K562 (cell line): ENCODE measurements around the gene TEX38. TPM values are rescaled to one million over a fixed set of nuclear protein-coding genes. Genes with fewer than 3 reads are reported as not detected.

ENCODE experiments used
- ATAC-seq: fragments of 200-7000 bp; cut with Tn5 transposase; 3 replicates; pipeline ENCODE4 v1.9.1; 2020; ENCODE audit warnings: moderate library complexity
- BruUV-seq: library from RNA; stranded (reverse); fragments of 400-500 nt; replicated peaks from 2 replicates; lab custom pipeline; 2021; lab: Mats Ljungman, UMichigan
- CTCF ChIA-PET: fragments of 300-600 bp; formaldehyde crosslinking; extraction: SDS; loops from one replicate; lab custom pipeline; 2021; ENCODE audit warnings: low intra/inter-chr PET ratio; lab: Yijun Ruan, JAX
- POLR2A ChIA-PET: fragments of 300-600, 350-650 bp; sonication (Branson Sonifier 250); formaldehyde crosslinking; extraction: SDS; loops from one replicate; lab custom pipeline; 2021; ENCODE audit warnings: antibody characterized with exemption, inconsistent platforms; lab: Yijun Ruan, JAX
- DNase-seq, 4 experiments: peaks; one replicate each; pipeline versions ENCODE4 v3.0.0 to v3.0.0-alpha.2; 2011 to 2018; ENCODE audit warnings: low spot score in 3 of 4, mixed read lengths in 3 of 4; ENCODE audit errors: extremely low read depth in 1 of 4
- FAIRE-seq: peaks from 2 replicates; lab custom pipeline; 2011; peaks lifted over from hg19 to GRCh38; lab: Jason Lieb, UNC
- H2AFZ ChIP-seq: 2 replicates; pipeline ENCODE4 v1.6.0; 2011; ENCODE audit warnings: low read depth, low read length, control low read depth, inconsistent platforms
- H3K27ac ChIP-seq: fragments of 200-600 bp; 3 replicates; pipeline ENCODE4 v1.8.0; 2011; ENCODE audit warnings: low read depth, mild to moderate bottlenecking, control low read depth, inconsistent platforms, low read length, moderate library complexity, mixed read lengths; ENCODE audit errors: extremely low read depth
- H3K27me3 ChIP-seq, 2 experiments: fragments of 300-600 bp in 1 of 2; 2 replicates in 1 of 2; 3 replicates in 1 of 2; pipeline versions ENCODE4 v1.6.0 to v1.8.0; 2011; ENCODE audit warnings: inconsistent platforms in 2 of 2, low read length in 2 of 2, mild to moderate bottlenecking in 1 of 2, mixed read lengths in 1 of 2, moderate library complexity in 1 of 2; ENCODE audit not compliant: control insufficient read depth in 2 of 2, insufficient read depth in 2 of 2
- H3K36me3 ChIP-seq: fragments of 300-600 bp; 3 replicates; pipeline ENCODE4 v1.8.0; 2011; ENCODE audit warnings: mild to moderate bottlenecking, low read length, inconsistent platforms; ENCODE audit not compliant: control insufficient read depth, insufficient read depth
- H3K4me1 ChIP-seq, 2 experiments: fragments of 200-600 bp in 1 of 2; replicated peaks in 1 of 2; 2 replicates in 1 of 2; 3 replicates in 1 of 2; pipeline versions ENCODE4 v1.5.1 to v1.8.0; 2011; ENCODE audit warnings: inconsistent platforms in 2 of 2, low read length in 2 of 2, mild to moderate bottlenecking in 1 of 2, mixed read lengths in 1 of 2, moderate library complexity in 1 of 2; ENCODE audit not compliant: control insufficient read depth in 2 of 2, insufficient read depth in 2 of 2
- H3K4me2 ChIP-seq: 2 replicates; pipeline ENCODE4 v1.6.1; 2011; ENCODE audit warnings: low read length, control low read depth, inconsistent platforms, mixed read lengths; ENCODE audit not compliant: insufficient read depth
- H3K4me3 ChIP-seq: fragments of 200-600 bp; sonication (generic), shearing (Covaris generic); 2 replicates; pipeline ENCODE4 v1.5.1; 2016; ENCODE audit warnings: control low read depth, inconsistent platforms
- H3K79me2 ChIP-seq: fragments of 200-600 bp; 3 replicates; pipeline ENCODE4 v1.8.0; 2011; ENCODE audit warnings: low read length, inconsistent platforms; ENCODE audit not compliant: control insufficient read depth, insufficient read depth
- H3K9ac ChIP-seq, 2 experiments: 2 replicates each; pipeline versions ENCODE4 v1.6.0 to v1.6.1; 2011; ENCODE audit warnings: low read depth in 2 of 2, low read length in 2 of 2, control low read depth in 1 of 2, inconsistent platforms in 1 of 2, mild to moderate bottlenecking in 1 of 2, mixed read lengths in 1 of 2; ENCODE audit not compliant: insufficient read depth in 1 of 2
- H3K9me1 ChIP-seq: one replicate; pipeline ENCODE4 v1.6.0; 2011; ENCODE audit warnings: inconsistent platforms, mild to moderate bottlenecking, low read length, moderate library complexity; ENCODE audit not compliant: control insufficient read depth, insufficient read depth
- H3K9me3 ChIP-seq: replicated peaks from 2 replicates; pipeline ENCODE4 v1.5.1; 2011; ENCODE audit warnings: low read depth, low read length, inconsistent platforms; ENCODE audit not compliant: control insufficient read depth, insufficient read depth
- H4K20me1 ChIP-seq: replicated peaks from 2 replicates; pipeline ENCODE4 v1.6.1; 2011; ENCODE audit warnings: low read length, inconsistent platforms, mixed read lengths; ENCODE audit not compliant: control insufficient read depth, insufficient read depth
- ARID1B ChIP-seq: fragments of 450-650 bp; IDR thresholded peaks from 2 replicates; pipeline ENCODE4 v1.6.1; 2016; ENCODE audit warnings: antibody characterized with exemption, mild to moderate bottlenecking, inconsistent platforms
- CBFA2T2 ChIP-seq: fragments of 450-650 bp; conservative IDR thresholded peaks from 2 replicates; pipeline ENCODE4 v1.6.1; 2017; ENCODE audit warnings: mild to moderate bottlenecking
- CBFA2T3 ChIP-seq: fragments of 450-650 bp; IDR thresholded peaks from 2 replicates; pipeline ENCODE4 v1.6.1; 2017
- CREB1 ChIP-seq, 2 experiments: sonication (generic) in 1 of 2; formaldehyde crosslinking in 1 of 2; IDR thresholded peaks; 2 replicates each; pipeline versions ENCODE4 v1.6.1 to v1.8.0; 2012 to 2022; ENCODE audit warnings: inconsistent platforms in 1 of 2, mild to moderate bottlenecking in 1 of 2, missing genetic modification reagents in 1 of 2, moderate library complexity in 1 of 2
- E2F3 ChIP-seq: fragments of 250-450 bp; sonication (Bioruptor Pico); IDR thresholded peaks from 2 replicates; pipeline ENCODE4 v1.4.0; 2020; ENCODE audit warnings: mild to moderate bottlenecking
- GATA2 ChIP-seq: sonication (generic); formaldehyde crosslinking; IDR thresholded peaks from 2 replicates; pipeline ENCODE4 v1.4.0; 2020; ENCODE audit warnings: mild to moderate bottlenecking, missing genetic modification reagents
- GTF2A2 ChIP-seq: IDR thresholded peaks from 2 replicates; pipeline ENCODE4 v1.6.1; 2016; ENCODE audit warnings: mild to moderate bottlenecking, missing genetic modification characterization, missing compliant biosample characterization
- NFIC ChIP-seq: fragments of 450-650 bp; IDR thresholded peaks from 2 replicates; pipeline ENCODE4 v1.6.1; 2017; ENCODE audit warnings: mild to moderate bottlenecking, inconsistent platforms
- NFXL1 ChIP-seq: fragments of 450-650 bp; formaldehyde crosslinking; IDR thresholded peaks from 2 replicates; pipeline ENCODE4 v1.4.0; 2021; ENCODE audit warnings: mild to moderate bottlenecking
- PRMT5 ChIP-seq: sonication (generic); formaldehyde crosslinking; IDR thresholded peaks from 2 replicates; pipeline ENCODE4 v1.5.0; 2020; ENCODE audit warnings: missing genetic modification reagents
- RAD21 ChIP-seq, 2 experiments: fragments of 250-450 bp in 1 of 2; fragments of 450-650 bp in 1 of 2; sonication (Bioruptor Pico) in 1 of 2; formaldehyde crosslinking in 1 of 2; IDR thresholded peaks in 1 of 2; conservative IDR thresholded peaks in 1 of 2; 2 replicates each; pipeline versions ENCODE4 v1.4.0 to v1.8.0; 2020 to 2022; ENCODE audit warnings: mild to moderate bottlenecking in 2 of 2, moderate library complexity in 1 of 2
- SMARCC2 ChIP-seq: fragments of 450-650 bp; IDR thresholded peaks from 2 replicates; pipeline ENCODE4 v1.6.1; 2017; ENCODE audit warnings: antibody characterized with exemption, moderate library complexity, mild to moderate bottlenecking, low read depth
- TAF15 ChIP-seq: fragments of 200-400 bp; formaldehyde crosslinking; IDR thresholded peaks from 2 replicates; pipeline ENCODE4 v1.6.1; 2017; ENCODE audit warnings: mild to moderate bottlenecking, low read depth, low read length, moderate library complexity
- TAF9B ChIP-seq: fragments of 450-650 bp; IDR thresholded peaks from 2 replicates; pipeline ENCODE4 v1.6.1; 2018; ENCODE audit warnings: mild to moderate bottlenecking; ENCODE audit not compliant: partially characterized antibody
- TCF3 ChIP-seq: sonication (generic); formaldehyde crosslinking; IDR thresholded peaks from 2 replicates; pipeline ENCODE4 v1.4.0; 2020; ENCODE audit warnings: mild to moderate bottlenecking, missing genetic modification reagents
- ZNF134 ChIP-seq: fragments of 250-450 bp; sonication (Bioruptor Pico); conservative IDR thresholded peaks from 2 replicates; pipeline ENCODE4 v1.4.0; 2020
- ZNF639 ChIP-seq, 2 experiments: fragments of 200-800 bp in 1 of 2; sonication (Bioruptor generic) in 1 of 2; sonication (generic) in 1 of 2; formaldehyde crosslinking in 1 of 2; IDR thresholded peaks in 1 of 2; conservative IDR thresholded peaks in 1 of 2; 2 replicates each; pipeline versions ENCODE4 v1.5.0 to v1.6.1; 2016 to 2020; ENCODE audit warnings: missing compliant biosample characterization in 1 of 2, missing genetic modification characterization in 1 of 2, missing genetic modification reagents in 1 of 2
- WGBS: fragments of 100-300 bp; shearing (Covaris generic); methylation state at CpG from one replicate; pipeline ENCODE4 v1.1.6; 2016; ENCODE audit warnings: low coverage, mixed read lengths; ENCODE audit not compliant: insufficient coverage; ENCODE audit errors: missing lambda C conversion rate; 5-methylcytosine and 5-hydroxymethylcytosine counted together
- in situ Hi-C: fragments of 300-500 bp; cut with MboI; formaldehyde crosslinking; loops from 4 replicates; pipeline ENCODE4 v1.15.0; 2018; ENCODE audit warnings: inconsistent platforms, mixed read lengths
- intact Hi-C: fragments of 100-400 bp; cut with micrococcal nuclease; formaldehyde crosslinking; loops from 2 replicates; pipeline ENCODE4 v1.14.2; 2022
- polyA plus RNA-seq, 8 experiments: library from polyadenylated mRNA; depleted of rRNA in 4 of 8; stranded (reverse) in 5 of 8; unstranded in 3 of 8; fragments of >200 nt; fragmentation: Nextera tagmentation in 2 of 8; fragmentation: Illumina TruSeq in 1 of 8; extraction: Ambion mirVana in 2 of 8; extraction: Trizol in 1 of 8; gene quantifications; 2 replicates each; pipeline versions ENCODE4 v1.2.1 to v1.2.3, GENCODE V29; 2011 to 2014; ENCODE audit warnings: inconsistent platforms in 1 of 8, missing spikeins in 1 of 8
- total RNA-seq, 7 experiments: library from RNA; depleted of rRNA in 6 of 7; stranded (reverse); fragments of >200 nt in 6 of 7; fragmentation: Illumina TruSeq in 2 of 7; extraction: Trizol in 2 of 7; gene quantifications; 2 replicates each; pipeline versions ENCODE4 v1.2.1 to v1.2.3, GENCODE V29; 2011 to 2021; ENCODE audit warnings: low replicate concordance in 1 of 7

Gene TEX38
- total and polyA plus RNA-seq, 9 of the 15 experiments (the other 6 are each of a cell fraction or from before 2014, with no cell fraction given), result not detected

GRCh38 chr1:46630719-46631118 is 40.9 kb upstream of the TEX38 start:
- no peaks in the 10 kb centered on the region for H3K79me2 ChIP-seq
- TF ChIP-seq RAD21 (CRISPR knock-in tag; conservative IDR thresholded peaks at IDR 0.05 in 1 of 2, IDR thresholded peaks at IDR 0.05 in 1 of 2) (0 out of 4 replicates have a peak, but pooled peaks of 1 of the 2 experiments have one; percentile 5), TAF9B (no peak)
- TF ChIP-seq, all 486 proteins: peak for 1
- Histone ChIP-seq H4K20me1 (no peaks in the 10 kb centered on the region), H2AFZ (no peak overlapping the region), H3K4me1 (peaks cover 0 to 6% of the 10 kb centered on the region in 2 experiments; a peak in 2 of 5 replicates), H3K4me2 (no peak overlapping the region), H3K36me3 (peaks cover 17% of the 10 kb centered on the region), H3K27ac (no peak overlapping the region), H3K4me3 (no peak overlapping the region), H3K9me1 (no peaks in the 10 kb centered on the region), H3K9ac (no peak overlapping the region), H3K27me3 (no peaks in the 10 kb centered on the region), H3K9me3 (no peaks in the 10 kb centered on the region)
- FAIRE-seq (no peak), ATAC-seq (no peak), DNase-seq (no peak)
- in situ Hi-C loops (no loop called here), intact Hi-C loops (no loop called here)
- CTCF ChIA-PET, result no interaction called here
- BruUV-seq, result no TSS peak
- POLR2A ChIA-PET, result interaction anchor here (1.0 kb wide), 1 partner anchor 11 kb away, joined by 3 read pairs; no protein-coding TSS in a partner anchor
- 64% methylated on average over 2 of the region's 2 CpGs for WGBS

- Histone ChIP-seq H3K4me2 (no peak overlapping the region), H3K9ac (no peak overlapping the region), H3K4me1 (peaks cover 0 to 6% of the 10 kb centered on the region in 2 experiments; a peak in 2 of 5 replicates), H4K20me1 (no peaks in the 10 kb centered on the region), H3K27me3 (no peaks in the 10 kb centered on the region), H3K9me3 (no peaks in the 10 kb centered on the region), H3K36me3 (peaks cover 18% of the 10 kb centered on the region), H3K9me1 (no peaks in the 10 kb centered on the region), H3K27ac (no peak overlapping the region), H3K79me2 (no peaks in the 10 kb centered on the region), H3K4me3 (no peak overlapping the region), H2AFZ (no peak overlapping the region)
- POLR2A ChIA-PET, result interaction anchor here (0.5 to 3.9 kb wide), 10 partner anchors 9 to 237 kb away, joined by 3 to 23 read pairs (median 4); partner anchors contain the start of gene MOB3C
- intact Hi-C loops (no loop called here), in situ Hi-C loops (no loop called here)
- DNase-seq, result no peak
- 68% methylated on average over 2 of the region's 2 CpGs for WGBS
- no peak for FAIRE-seq
- CTCF ChIA-PET, result no interaction called here
- peak; percentile 38; the same call in 2 of the 3 replicates for ATAC-seq
- TSS peak; percentile 27 for BruUV-seq
- TF ChIP-seq ZNF134 (CRISPR knock-in tag), result no peak
- TF ChIP-seq NFXL1 (CRISPR knock-in tag), result no peak
- no peak for TF ChIP-seq NFIC
- no peak for TF ChIP-seq TAF15
- TF ChIP-seq GATA2 (CRISPR knock-in tag), result peak; percentile 65
- TF ChIP-seq ZNF639 (CRISPR knock-in tag; conservative IDR thresholded peaks at IDR 0.05 in 1 of 2, IDR thresholded peaks at IDR 0.05 in 1 of 2), result no peak
- no peak for TF ChIP-seq CREB1 (IDR thresholded peaks at IDR 0.05)
- no peak for TF ChIP-seq CREB1 (CRISPR knock-in tag; IDR thresholded peaks at IDR 0.05)
- TF ChIP-seq ARID1B, result peak; percentile 61
- peak; percentile 89 for TF ChIP-seq TCF3 (CRISPR knock-in tag)
- TF ChIP-seq E2F3, result no peak
- peak; percentile 71 for TF ChIP-seq CBFA2T3
- no peak for TF ChIP-seq SMARCC2
- TF ChIP-seq PRMT5 (CRISPR knock-in tag), result no peak
- TF ChIP-seq GTF2A2 (tag), result no peak
- TF ChIP-seq CBFA2T2, result peak; percentile 40; the same call in 1 of the 2 replicates
These were observed 36.4 kb upstream of the TEX38 start for GRCh38 chr1:46635205-46635604.
